H9 (cell line): ENCODE measurements around the gene PCBP2. TPM values are rescaled to one million over a fixed set of nuclear protein-coding genes. Genes with fewer than 3 reads are reported as not detected.

Source experiments
- DNase-seq: peaks from one replicate; pipeline ENCODE4 v3.0.0-alpha.2; 2017
- H2AFZ ChIP-seq: one replicate; pipeline ENCODE4 v1.6.1; 2013; ENCODE audit warnings: mild to moderate bottlenecking, low read length, control low read depth, moderate library complexity
- H2AK5ac ChIP-seq: 2 replicates; pipeline ENCODE4 v1.6.1; 2013; ENCODE audit warnings: low read length, control low read depth, mixed read lengths; ENCODE audit not compliant: insufficient read length
- H2BK120ac ChIP-seq: one replicate; pipeline ENCODE4 v1.6.1; 2013; ENCODE audit warnings: low read depth, mild to moderate bottlenecking, low read length, control low read depth, inconsistent platforms; ENCODE audit not compliant: poor library complexity, severe bottlenecking
- H2BK12ac ChIP-seq: 2 replicates; pipeline ENCODE4 v1.6.1; 2013; ENCODE audit warnings: low read length, control low read depth, mixed read lengths, low read depth; ENCODE audit not compliant: insufficient read length
- H2BK15ac ChIP-seq: 2 replicates; pipeline ENCODE4 v1.6.1; 2013; ENCODE audit warnings: low read depth, low read length, control low read depth
- H2BK20ac ChIP-seq: one replicate; pipeline ENCODE4 v1.6.1; 2013; ENCODE audit warnings: low read depth, mild to moderate bottlenecking, low read length, control low read depth, inconsistent platforms; ENCODE audit not compliant: poor library complexity, severe bottlenecking
- H2BK5ac ChIP-seq: 2 replicates; pipeline ENCODE4 v1.6.1; 2013; ENCODE audit warnings: low read length, control low read depth, mixed read lengths; ENCODE audit not compliant: insufficient read length
- H3K14ac ChIP-seq: 2 replicates; pipeline ENCODE4 v1.6.1; 2013; ENCODE audit warnings: low read length, control low read depth; ENCODE audit not compliant: insufficient read depth
- H3K18ac ChIP-seq: 2 replicates; pipeline ENCODE4 v1.6.1; 2013; ENCODE audit warnings: low read depth, mild to moderate bottlenecking, mixed read lengths, low read length, control low read depth; ENCODE audit not compliant: insufficient read length
- H3K23ac ChIP-seq: 2 replicates; pipeline ENCODE4 v1.6.1; 2013; ENCODE audit warnings: low read length, control low read depth, mixed read lengths, low read depth; ENCODE audit not compliant: insufficient read length
- H3K23me2 ChIP-seq: 2 replicates; pipeline ENCODE4 v1.6.1; 2013; ENCODE audit warnings: low read depth, mild to moderate bottlenecking, mixed read lengths, low read length, control low read depth; ENCODE audit not compliant: insufficient read length, poor library complexity, severe bottlenecking
- H3K27ac ChIP-seq: 2 replicates; pipeline ENCODE4 v1.5.1; 2013; ENCODE audit warnings: low read length, control low read depth, mixed read lengths, low read depth; ENCODE audit not compliant: insufficient read length
- H3K27me3 ChIP-seq: 2 replicates; pipeline ENCODE4 v1.6.1; 2013; ENCODE audit warnings: low read length, control low read depth, inconsistent platforms; ENCODE audit not compliant: insufficient read depth
- H3K4ac ChIP-seq: 2 replicates; pipeline ENCODE4 v1.6.1; 2013; ENCODE audit warnings: low read depth, mild to moderate bottlenecking, control low read depth, inconsistent platforms, low read length, moderate library complexity
- H3K4me1 ChIP-seq: 2 replicates; pipeline ENCODE4 v1.6.1; 2013; ENCODE audit warnings: low read length, control low read depth, inconsistent platforms; ENCODE audit not compliant: insufficient read depth
- H3K4me2 ChIP-seq: 2 replicates; pipeline ENCODE4 v1.6.1; 2013; ENCODE audit warnings: low read length, control low read depth, mixed read lengths; ENCODE audit not compliant: insufficient read length, insufficient read depth
- H3K56ac ChIP-seq: 2 replicates; pipeline ENCODE4 v1.6.1; 2013; ENCODE audit warnings: low read depth, mild to moderate bottlenecking, mixed read lengths, low read length, control low read depth; ENCODE audit not compliant: insufficient read length
- H3K79me1 ChIP-seq: 2 replicates; pipeline ENCODE4 v1.6.1; 2013; ENCODE audit warnings: low read depth, mild to moderate bottlenecking, moderate library complexity, low read length, control low read depth, inconsistent platforms; ENCODE audit not compliant: insufficient read depth, poor library complexity, severe bottlenecking
- H3K79me2 ChIP-seq: 2 replicates; pipeline ENCODE4 v1.6.1; 2013; ENCODE audit warnings: low read length, control low read depth, inconsistent platforms; ENCODE audit not compliant: insufficient read depth
- H3K9ac ChIP-seq: 2 replicates; pipeline ENCODE4 v1.6.1; 2013; ENCODE audit warnings: low read length, control low read depth, mixed read lengths; ENCODE audit not compliant: insufficient read length; ENCODE audit errors: extremely low read depth
- H3K9me3 ChIP-seq: one replicate; pipeline ENCODE4 v1.6.1; 2013; ENCODE audit warnings: low read depth, low read length, inconsistent platforms; ENCODE audit not compliant: control insufficient read depth
- H3T11ph ChIP-seq: one replicate; pipeline ENCODE4 v1.6.1; 2013; ENCODE audit warnings: mild to moderate bottlenecking, low read length, control low read depth, inconsistent platforms
- H4K20me1 ChIP-seq: one replicate; pipeline ENCODE4 v1.6.1; 2013; ENCODE audit not compliant: control insufficient read depth, insufficient read length, insufficient read depth
- H4K5ac ChIP-seq: 2 replicates; pipeline ENCODE4 v1.6.1; 2013; ENCODE audit warnings: low read depth, mild to moderate bottlenecking, mixed read lengths, low read length, control low read depth; ENCODE audit not compliant: insufficient read length
- H4K8ac ChIP-seq: replicated peaks from 2 replicates; pipeline ENCODE4 v1.6.1; 2013; ENCODE audit warnings: low read length, control low read depth, mixed read lengths, low read depth; ENCODE audit not compliant: insufficient read length
- H4K91ac ChIP-seq: 2 replicates; pipeline ENCODE4 v1.6.1; 2013; ENCODE audit warnings: low read depth, mild to moderate bottlenecking, moderate library complexity, mixed read lengths, low read length, control low read depth; ENCODE audit not compliant: insufficient read length
- H3K27ac Mint-ChIP-seq, 3 experiments: 2 replicates in 2 of 3; 3 replicates in 1 of 3; pipeline ENCODE4 v1.8.0; 2020 to 2021; ENCODE audit warnings: mixed read lengths in 3 of 3, mild to moderate bottlenecking in 1 of 3, moderate library complexity in 1 of 3
- H3K27me3 Mint-ChIP-seq: 2 replicates; pipeline ENCODE4 v1.8.0; 2021; ENCODE audit warnings: low read depth, mild to moderate bottlenecking, moderate library complexity, mixed read lengths
- H3K36me3 Mint-ChIP-seq, 3 experiments: 2 replicates in 2 of 3; 3 replicates in 1 of 3; pipeline ENCODE4 v1.8.0; 2020 to 2021; ENCODE audit warnings: low read depth in 3 of 3, mixed read lengths in 3 of 3; ENCODE audit not compliant: insufficient read depth in 1 of 3
- H3K4me1 Mint-ChIP-seq, 2 experiments: 2 replicates each; pipeline ENCODE4 v1.8.0; 2020; ENCODE audit warnings: mixed read lengths in 2 of 2
- H3K4me3 Mint-ChIP-seq, 2 experiments: 2 replicates in 1 of 2; 3 replicates in 1 of 2; pipeline ENCODE4 v1.8.0; 2020 to 2021; ENCODE audit warnings: mild to moderate bottlenecking in 2 of 2, mixed read lengths in 2 of 2, moderate library complexity in 1 of 2
- H3K9me3 Mint-ChIP-seq, 2 experiments: 2 replicates in 1 of 2; 3 replicates in 1 of 2; pipeline ENCODE4 v1.8.0; 2020; ENCODE audit warnings: mild to moderate bottlenecking in 2 of 2, mixed read lengths in 2 of 2, moderate library complexity in 1 of 2
- CTCF ChIP-seq: fragments of 200-600 bp; sonication (generic); conservative IDR thresholded peaks from 3 replicates; pipeline ENCODE4 v1.8.0; 2021; ENCODE audit warnings: antibody characterized with exemption, mild to moderate bottlenecking
- whole genome bisulfite sequencing: extraction: QIAGEN DNeasy Blood & Tissue Kit; methylation state at CpG from one replicate; pipeline ENCODE4 v1.1.7; 2013; ENCODE audit warnings: missing lambda C conversion rate, low lambda C conversion rate, mixed read lengths; ENCODE audit not compliant: insufficient read length; ENCODE audit errors: extremely low coverage; 5-methylcytosine and 5-hydroxymethylcytosine counted together
- total RNA-seq: library from RNA; stranded (reverse); gene quantifications from 2 replicates; pipeline ENCODE4 v1.2.1, GENCODE V29; 2021

PCBP2 gene
- total RNA-seq, 1 experiment from 2014 or later = 1,207 TPM

- Histone ChIP-seq H4K5ac (no peak overlapping the region), H2BK5ac (no peak overlapping the region), H3K18ac (no peak overlapping the region), H3K9me3 (no peaks in the 10 kb centered on the region), H2BK15ac (no peak overlapping the region), H3K79me1 (no peaks in the 10 kb centered on the region), H4K91ac (no peak overlapping the region), H3K4me1 (no peaks in the 10 kb centered on the region; the same call in 1 of the 2 replicates), H3K23me2 (no peaks in the 10 kb centered on the region), H3K9ac (no peak overlapping the region), H3K4ac (no peak overlapping the region), H3K4me2 (no peak overlapping the region), H3T11ph (no peak overlapping the region), H4K20me1 (no peaks in the 10 kb centered on the region), H2AK5ac (no peak overlapping the region), H3K27ac (no peak overlapping the region), H3K79me2 (no peaks in the 10 kb centered on the region), H2BK120ac (no peak overlapping the region), H3K27me3 (no peaks in the 10 kb centered on the region), H3K14ac (no peak overlapping the region), H3K23ac (no peak overlapping the region), H4K8ac (no peak overlapping the region), H2BK20ac (no peak overlapping the region), H2BK12ac (no peak overlapping the region), H2AFZ (no peak overlapping the region), H3K56ac (no peak overlapping the region)
- H3K36me3 Mint-ChIP-seq = peaks cover 9 to 56% (median 16%) of the 10 kb centered on the region in 3 experiments; a peak in 6 of 7 replicates
- no peak overlapping the region for H3K4me3 Mint-ChIP-seq
- TF ChIP-seq CTCF = no peak
- no peaks in the 10 kb centered on the region for H3K27me3 Mint-ChIP-seq
- H3K9me3 Mint-ChIP-seq = no peaks in the 10 kb centered on the region
- no CpG with 5 or more reads among the region's 5 CpGs for WGBS
- H3K4me1 Mint-ChIP-seq = peaks cover 0 to 8% of the 10 kb centered on the region in 2 experiments; a peak in 3 of 4 replicates
- DNase-seq = no peak
- no peak overlapping the region for H3K27ac Mint-ChIP-seq
These were observed 66.5 kb downstream of the PCBP2 start for GRCh38 chr12:53518381-53518780.
